Naive thymus-derived CD8-positive, alpha-beta T cell (primary cell): ENCODE measurements around the gene CERS2. TPM values are rescaled to one million over a fixed set of nuclear protein-coding genes. Genes with fewer than 3 reads are reported as not detected.
A peak's percentile ranks its signal among the peaks of the same experiment; 100 is the strongest.

ENCODE experiments used
- ATAC-seq, 2 donors: fragments of 150-1000 bp; cut with Tn5 transposase in 1 of 2; sonication (Bioruptor Pico), chemical (Tn5 transposase) in 1 of 2; 1 replicate in 1 of 2; 2 replicates in 1 of 2; pipeline ENCODE4 v1.10.0; 2021; ENCODE audit warnings: mild to moderate bottlenecking in 2 of 2, moderate library complexity in 2 of 2
- POLR2A ChIA-PET: fragments of 350-600 bp; sonication (Branson Sonifier 250); formaldehyde crosslinking; loops from one replicate; lab custom pipeline; 2021; ENCODE audit warnings: antibody characterized with exemption; lab: Charles Lee
- DNase-seq, 10 donors: peaks; one replicate each; pipeline versions ENCODE4 v3.0.0 to v3.0.0-alpha.2; 2020 to 2022
- H3K27ac Mint-ChIP-seq, 10 donors: one replicate each; pipeline ENCODE4 v1.8.0; 2020 to 2022; ENCODE audit warnings: mild to moderate bottlenecking in 10 of 10, mixed read lengths in 10 of 10, moderate library complexity in 4 of 10, inconsistent platforms in 1 of 10
- H3K27me3 Mint-ChIP-seq, 5 donors: one replicate each; pipeline ENCODE4 v1.8.0; 2021 to 2022; ENCODE audit warnings: mixed read lengths in 5 of 5
- H3K36me3 Mint-ChIP-seq, 3 donors: one replicate each; pipeline ENCODE4 v1.8.0; 2020 to 2022; ENCODE audit warnings: mixed read lengths in 3 of 3, mild to moderate bottlenecking in 2 of 3, inconsistent platforms in 1 of 3
- H3K4me1 Mint-ChIP-seq, 4 donors: one replicate each; pipeline ENCODE4 v1.8.0; 2021 to 2022; ENCODE audit warnings: mixed read lengths in 4 of 4
- H3K4me3 Mint-ChIP-seq, 10 donors: one replicate each; pipeline ENCODE4 v1.8.0; 2020 to 2022; ENCODE audit warnings: mild to moderate bottlenecking in 10 of 10, mixed read lengths in 10 of 10, moderate library complexity in 6 of 10, inconsistent platforms in 1 of 10
- H3K9me3 Mint-ChIP-seq, 9 donors: one replicate each; pipeline ENCODE4 v1.8.0; 2020 to 2022; ENCODE audit warnings: mixed read lengths in 9 of 9, mild to moderate bottlenecking in 3 of 9, inconsistent platforms in 1 of 9, moderate library complexity in 1 of 9
- polyA plus RNA-seq, 3 donors: library from polyadenylated mRNA; unstranded; fragments of 300-500 nt; fragmentation: Illumina TruSeq; gene quantifications; one replicate each; pipeline ENCODE4 v1.2.3, GENCODE V29; 2021
- total RNA-seq, 8 experiments: library from RNA in 2 of 8; stranded (reverse) in 2 of 8; gene quantifications; one replicate each; pipeline ENCODE4 v1.2.3 and lab custom pipeline; 2021 to 2026

The CERS2 gene
- total and polyA plus RNA-seq, 5 experiments from 2014 or later = 110 to 143 (median 129) TPM

DNA sequence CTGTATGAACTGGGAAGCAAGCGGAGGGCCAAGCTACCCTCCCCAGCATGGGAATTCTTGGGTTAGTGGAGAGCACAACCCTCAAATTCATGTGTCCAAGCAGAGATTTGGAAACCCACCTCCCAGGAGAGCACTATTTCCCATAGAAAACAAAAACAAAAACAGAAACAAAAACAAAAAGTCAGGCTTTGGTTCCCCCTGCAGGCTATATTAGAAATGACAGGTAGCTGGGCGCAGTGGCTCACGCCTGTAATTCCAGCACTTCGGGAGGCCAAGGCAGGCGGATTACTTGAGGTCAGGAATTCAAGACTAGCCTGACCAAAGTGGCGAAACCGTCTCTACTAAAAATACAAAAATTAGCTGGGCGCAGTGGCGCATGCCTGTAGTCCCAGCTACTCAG lies 21.3 kb upstream of the CERS2 start:
- Mint-ChIP-seq H3K4me3 (peak overlapping the region in 1 of 10 donors; percentile 48), H3K9me3 (no peaks in the 10 kb centered on the region), H3K27me3 (no peaks in the 10 kb centered on the region), H3K27ac (peak overlapping the region in 8 of 10 donors; percentile 13 to 86 (median 66)), H3K4me1 (peaks cover 1 to 19% (median 13%) of the 10 kb centered on the region in 4 donors), H3K36me3 (peaks cover 0 to 51% (median under 1%) of the 10 kb centered on the region in 3 donors)
- ATAC-seq = peak in 1 of 2 donors; percentile 47
- DNase-seq = peak in 2 of 10 donors; percentile 41 to 58
- POLR2A ChIA-PET = interaction anchor here (0.7 to 1.6 kb wide), 8 partner anchors 9 to 259 kb away, joined by 3 to 9 read pairs (median 4); partner anchors contain the start of genes MINDY1 and PSMD4

DNA sequence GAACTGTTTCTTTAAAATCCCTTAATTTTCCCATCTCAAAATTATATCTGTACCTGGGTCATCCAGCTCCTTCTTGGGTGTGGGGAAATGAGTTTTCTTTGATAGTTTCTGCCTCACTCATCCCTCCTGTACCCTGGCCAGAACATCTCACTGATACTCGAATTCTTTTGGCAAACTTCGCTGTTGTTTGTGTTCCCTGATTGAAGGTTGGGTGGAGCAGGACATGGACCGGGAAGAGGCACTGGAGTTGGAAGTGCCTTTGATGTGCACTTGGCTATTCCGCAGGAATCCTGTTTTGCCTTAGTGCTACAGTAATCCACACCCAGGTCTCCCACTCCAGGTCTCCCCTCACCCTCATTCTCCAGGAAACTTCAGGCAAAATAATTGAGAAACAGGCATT lies 20.8 kb upstream of the CERS2 start:
- POLR2A ChIA-PET = interaction anchor here (0.7 to 1.6 kb wide), 5 partner anchors 9 to 259 kb away, joined by 3 to 9 read pairs (median 4); partner anchors contain the start of genes MINDY1 and PSMD4
- Mint-ChIP-seq H3K9me3 (no peaks in the 10 kb centered on the region), H3K36me3 (peaks cover 0 to 47% (median 0%) of the 10 kb centered on the region in 3 donors), H3K4me1 (peaks cover 1 to 15% (median 8%) of the 10 kb centered on the region in 4 donors), H3K27ac (peak overlapping the region in 5 of 10 donors; percentile 11 to 86 (median 29)), H3K27me3 (no peaks in the 10 kb centered on the region), H3K4me3 (no peak overlapping the region)
- DNase-seq = no peak
- ATAC-seq = no peak

DNA sequence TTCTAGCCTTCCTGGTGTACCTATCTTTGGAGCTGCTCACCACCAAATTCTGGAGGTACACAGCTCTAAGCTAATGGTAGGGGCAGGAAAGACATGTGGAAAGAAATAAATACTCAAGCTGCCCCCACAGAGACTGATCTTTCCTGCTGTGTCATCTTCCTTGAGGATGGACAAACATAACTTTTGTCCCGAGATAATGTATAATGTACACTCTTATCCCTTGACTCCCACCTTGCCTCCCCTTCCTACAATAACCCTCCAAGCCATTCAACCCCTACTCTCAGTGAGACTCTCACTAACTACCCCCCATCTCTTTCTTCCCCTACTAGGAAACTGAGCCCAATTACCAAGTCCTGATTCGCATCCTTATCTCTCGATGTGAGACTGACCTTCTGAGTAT lies 19.6 kb upstream of the CERS2 start:
- ATAC-seq = no peak

DNA sequence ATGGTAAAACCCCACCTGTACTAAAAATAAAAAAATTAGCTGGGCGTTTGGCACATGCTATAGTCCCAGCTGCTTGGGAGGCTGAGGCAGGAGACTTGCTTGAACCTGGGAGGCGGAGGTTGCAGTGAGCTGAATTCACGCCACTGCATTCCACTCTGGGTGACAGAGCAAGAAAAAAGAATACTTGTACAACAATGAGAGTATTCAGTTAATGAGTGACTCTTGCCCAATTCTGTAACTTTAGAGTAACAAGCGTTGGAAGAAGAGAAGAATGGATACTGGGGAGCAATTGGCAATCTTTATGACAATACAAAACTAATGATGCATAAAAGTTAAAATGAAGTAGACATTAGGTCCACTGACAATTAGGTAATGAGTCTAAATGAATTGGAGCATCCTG lies 18.0 kb upstream of the CERS2 start:
- POLR2A ChIA-PET = no interaction called here
- DNase-seq (no peak), ATAC-seq (no peak)
- H3K27me3 Mint-ChIP-seq = no peaks in the 10 kb centered on the region
- no peak overlapping the region for H3K4me3 Mint-ChIP-seq
- peaks cover 0 to 20% (median 0%) of the 10 kb centered on the region in 3 donors for H3K36me3 Mint-ChIP-seq
- no peaks in the 10 kb centered on the region for H3K9me3 Mint-ChIP-seq
- peaks cover 2 to 11% (median 9%) of the 10 kb centered on the region in 4 donors for H3K4me1 Mint-ChIP-seq
- H3K27ac Mint-ChIP-seq = peak overlapping the region in 2 of 10 donors; percentile 46 to 52

More for the DNA sequence above, 19.6 kb upstream of the CERS2 start:
- Mint-ChIP-seq H3K36me3 (peaks cover 0 to 36% (median 0%) of the 10 kb centered on the region in 3 donors), H3K9me3 (no peaks in the 10 kb centered on the region), H3K4me1 (peaks cover 0 to 11% (median 4%) of the 10 kb centered on the region in 4 donors), H3K4me3 (no peak overlapping the region), H3K27me3 (no peaks in the 10 kb centered on the region), H3K27ac (peak overlapping the region in 5 of 10 donors; percentile 45 to 87 (median 69))
- DNase-seq = no peak
- POLR2A ChIA-PET = interaction anchor here (0.6 to 1.5 kb wide), 2 partner anchors 20 to 36 kb away, joined by 3 to 5 read pairs; partner anchors contain the start of gene CERS2

DNA sequence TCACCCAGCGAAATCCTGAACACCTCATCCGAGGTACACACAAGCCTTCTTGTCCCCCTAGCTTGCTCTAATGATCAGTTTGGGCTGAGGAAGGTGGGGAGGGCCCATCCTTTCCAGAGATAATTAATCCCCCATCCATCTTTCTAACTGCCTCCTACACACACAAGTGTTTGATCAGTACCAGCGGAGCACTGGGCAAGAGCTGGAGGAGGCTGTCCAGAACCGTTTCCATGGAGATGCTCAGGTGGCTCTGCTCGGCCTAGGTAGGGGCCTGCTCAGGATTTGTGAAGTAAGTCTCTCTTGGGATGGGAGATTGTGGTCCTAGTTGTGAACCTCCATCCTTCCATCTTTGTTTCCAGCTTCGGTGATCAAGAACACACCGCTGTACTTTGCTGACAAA lies 13.3 kb upstream of the CERS2 start:
- no peaks in the 10 kb centered on the region for H3K9me3 Mint-ChIP-seq
- POLR2A ChIA-PET = interaction anchor here (1.5 kb wide), 1 partner anchor 16 kb away, joined by 7 read pairs; no protein-coding TSS in a partner anchor
- peak overlapping the region in 4 of 10 donors; percentile 2 to 79 (median 48) for H3K27ac Mint-ChIP-seq
- H3K36me3 Mint-ChIP-seq = no peaks in the 10 kb centered on the region
- H3K27me3 Mint-ChIP-seq = no peaks in the 10 kb centered on the region
- H3K4me1 Mint-ChIP-seq = peaks cover 0 to 11% (median 5%) of the 10 kb centered on the region in 4 donors
- ATAC-seq (no peak), DNase-seq (no peak)
- no peak overlapping the region for H3K4me3 Mint-ChIP-seq

DNA sequence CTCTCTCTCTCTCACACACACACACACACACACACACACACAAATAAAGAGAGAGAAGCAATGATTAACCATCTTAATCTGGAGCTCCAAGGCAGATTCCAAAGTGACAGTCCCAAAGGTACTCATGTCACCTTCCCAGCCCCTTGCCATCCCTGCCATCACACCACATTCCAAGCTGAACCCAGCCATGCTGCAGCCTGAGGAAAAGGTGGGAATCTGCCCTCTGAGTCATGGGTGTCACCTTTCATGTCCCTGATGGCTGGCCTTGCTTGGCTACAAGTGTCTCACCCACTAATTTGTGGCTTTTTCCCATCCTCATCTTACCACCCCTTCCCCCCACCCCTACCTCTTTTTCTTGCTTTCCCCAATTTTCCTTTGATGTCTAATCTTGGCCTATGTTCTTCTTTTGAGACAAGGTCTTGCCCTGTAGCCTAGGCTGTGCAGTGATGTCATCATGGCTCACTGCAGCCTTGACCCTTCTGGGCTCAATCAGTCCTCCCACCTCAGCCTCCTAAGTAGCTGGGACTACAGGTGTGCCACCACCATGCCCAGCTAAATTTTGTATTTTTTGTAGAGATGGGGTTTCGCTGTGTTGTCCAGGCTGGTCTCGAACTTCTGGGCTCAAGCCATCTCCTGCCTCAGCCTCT lies 10.7 kb upstream of the CERS2 start:
- DNase-seq (no peak), ATAC-seq (no peak)
- Mint-ChIP-seq H3K9me3 (no peaks in the 10 kb centered on the region), H3K27ac (no peak overlapping the region), H3K4me3 (no peak overlapping the region), H3K27me3 (no peaks in the 10 kb centered on the region), H3K4me1 (peaks cover 0 to 11% (median 5%) of the 10 kb centered on the region in 4 donors), H3K36me3 (no peaks in the 10 kb centered on the region)
- POLR2A ChIA-PET = interaction anchor here (1.4 kb wide), 1 partner anchor 11 kb away, joined by 4 read pairs; no protein-coding TSS in a partner anchor

DNA sequence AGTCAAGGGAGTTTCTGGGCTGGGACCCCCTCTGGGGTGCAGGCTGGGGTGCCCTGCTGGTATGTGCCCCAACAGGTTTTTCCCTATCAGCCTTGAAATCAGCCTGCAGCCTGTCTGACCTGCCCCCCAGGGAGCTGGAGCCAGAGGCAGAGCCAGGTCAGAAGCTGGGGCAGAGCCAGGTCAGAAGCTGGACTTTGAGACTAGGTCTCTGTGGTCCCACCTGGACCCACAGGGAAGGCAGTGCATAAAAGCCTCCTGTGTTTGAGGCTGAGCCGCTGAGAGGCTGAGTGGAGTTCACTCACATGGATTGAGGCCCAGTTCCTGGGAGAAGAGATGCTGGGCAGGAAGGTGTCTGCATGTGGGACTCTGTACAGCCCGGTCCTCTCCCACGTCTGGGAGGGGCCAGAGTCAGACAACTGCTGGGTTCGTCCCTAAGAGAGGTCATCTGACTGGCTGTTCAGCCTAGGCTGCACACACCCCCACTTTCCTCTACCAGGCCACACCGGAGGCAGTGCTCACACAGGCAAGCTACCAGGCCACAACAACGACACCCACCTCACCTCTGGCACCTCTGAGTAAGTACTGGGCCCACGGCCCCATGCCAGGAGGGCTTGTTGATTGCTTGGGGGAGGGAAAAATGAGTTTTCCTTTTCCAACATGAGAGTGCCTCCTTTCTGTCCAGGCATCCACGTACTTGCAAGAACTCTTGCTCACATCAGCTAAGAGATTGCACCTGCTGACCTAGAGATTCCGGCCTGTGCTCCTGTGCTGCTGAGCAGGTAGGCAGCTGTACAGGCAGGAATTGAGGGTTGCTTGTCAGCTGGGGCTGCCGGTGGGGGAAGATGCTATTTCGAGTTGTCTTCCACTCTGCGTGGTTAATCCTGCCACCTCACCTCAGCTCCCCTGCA lies 7.4 kb upstream of the CERS2 start, which contains the start of gene ANXA9:
Gene ANXA9, plus strand, starts transcription at position 488 of the 908 bp plus-strand sequence. CDS start 814 bp downstream, outside the sequence.
- ATAC-seq (no peak), DNase-seq (no peak)
- Mint-ChIP-seq H3K9me3 (no peaks in the 10 kb centered on the region), H3K27me3 (no peaks in the 10 kb centered on the region), H3K27ac (peak within 1 kb of the TSS in 2 of 10 donors; percentile 8 to 27), H3K4me3 (no peak within 1 kb of the TSS), H3K36me3 (no peaks in the 10 kb centered on the region), H3K4me1 (peaks cover 8 to 26% (median 24%) of the 10 kb centered on the region in 4 donors)
- POLR2A ChIA-PET = interaction anchor here (0.6 to 4.9 kb wide), 4 partner anchors 8 to 88 kb away, joined by 3 to 22 read pairs (median 6); partner anchors contain the start of genes CERS2 and MINDY1

DNA sequence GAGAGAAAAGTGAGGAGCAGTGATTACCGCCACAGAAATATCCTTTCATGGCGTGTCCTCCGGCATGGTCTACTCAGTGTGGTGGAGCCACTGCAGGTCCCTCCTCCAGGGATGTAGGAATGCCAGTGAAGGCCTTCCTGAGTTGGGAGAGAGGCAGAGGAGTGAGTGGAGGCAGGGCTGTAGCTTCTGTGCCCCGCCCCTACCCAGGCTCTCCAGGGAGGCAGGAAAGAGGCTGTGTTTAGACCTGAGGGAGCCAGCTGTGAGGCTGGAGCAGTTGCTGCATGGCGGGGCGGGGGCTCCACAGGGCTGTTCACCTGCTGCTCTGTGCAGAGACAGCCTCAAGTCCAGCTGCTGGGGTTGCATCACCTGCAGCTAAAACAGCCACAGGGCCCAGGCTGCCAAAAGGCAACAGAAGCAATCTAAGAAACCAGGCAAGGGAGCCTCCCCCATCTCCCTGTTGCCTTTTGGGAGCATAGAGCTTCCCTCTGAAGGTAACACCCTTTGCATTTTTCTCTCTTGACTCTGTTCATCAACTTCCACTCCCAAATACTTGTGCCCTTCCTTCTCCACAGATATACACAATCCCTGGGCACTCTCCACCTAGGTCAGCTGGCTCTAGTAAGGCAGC lies 6.7 kb upstream of the CERS2 start:
- Mint-ChIP-seq H3K4me1 (peaks cover 16 to 34% (median 32%) of the 10 kb centered on the region in 4 donors), H3K36me3 (no peaks in the 10 kb centered on the region), H3K4me3 (no peak overlapping the region), H3K9me3 (no peaks in the 10 kb centered on the region), H3K27me3 (no peaks in the 10 kb centered on the region), H3K27ac (peak overlapping the region in 1 of 10 donors; percentile 8)
- ATAC-seq (no peak), DNase-seq (no peak)
- POLR2A ChIA-PET = interaction anchor here (1.1 to 4.9 kb wide), 3 partner anchors 13 to 25 kb away, joined by 3 to 22 read pairs (median 3); partner anchors contain the start of gene MINDY1

DNA sequence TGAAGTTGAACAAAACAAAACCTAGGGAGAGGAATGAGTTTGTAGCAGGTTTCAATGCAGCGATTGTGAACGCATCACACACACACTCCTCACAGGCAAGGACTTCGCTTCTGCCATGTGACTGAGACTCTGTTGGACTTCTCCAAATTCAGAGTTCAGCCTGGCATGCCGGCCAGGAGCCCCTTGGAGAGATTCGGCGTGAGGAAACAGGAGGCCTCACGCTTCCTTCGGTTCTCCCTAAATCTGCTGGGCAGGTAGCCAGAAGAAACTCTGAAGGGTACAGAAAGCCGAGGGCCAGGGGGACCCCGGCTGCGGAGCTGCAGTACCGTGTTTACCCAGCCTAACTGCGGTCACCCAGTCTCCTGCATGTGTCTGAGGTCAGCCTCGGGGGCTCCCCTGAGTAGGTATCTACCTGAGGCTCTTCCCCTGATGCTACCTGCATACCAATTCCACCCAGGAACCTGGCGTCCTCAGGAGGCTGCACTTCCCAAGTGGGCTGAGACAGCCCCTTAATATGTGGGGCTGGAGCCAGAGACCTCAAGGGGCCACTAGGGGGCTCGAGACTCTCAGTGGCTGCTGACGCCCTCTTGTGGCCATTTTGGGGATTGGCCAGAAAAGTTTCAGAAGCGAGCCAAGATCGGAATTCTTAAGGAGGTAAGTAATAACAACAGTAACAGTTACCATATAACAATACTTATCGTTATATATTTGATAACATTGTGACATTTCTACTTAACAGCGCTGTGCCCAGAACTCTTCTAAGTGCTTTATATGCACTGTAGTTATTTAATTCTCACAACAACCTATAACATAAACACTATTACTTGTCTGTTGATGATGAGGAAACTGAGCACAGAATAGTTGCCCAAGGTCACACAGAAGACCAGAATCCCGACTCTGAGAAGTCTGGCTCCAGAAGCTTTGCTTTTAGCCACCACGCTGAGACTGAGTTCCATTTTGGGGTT lies 4.7 kb upstream of the CERS2 start:
- peak; percentile 58 to 60 for ATAC-seq
- POLR2A ChIA-PET = interaction anchor here (0.6 to 4.9 kb wide), 3 partner anchors 9 to 35 kb away, joined by 3 to 22 read pairs (median 6); partner anchors contain the start of gene MINDY1
- no peaks in the 10 kb centered on the region for H3K36me3 Mint-ChIP-seq

DNA sequence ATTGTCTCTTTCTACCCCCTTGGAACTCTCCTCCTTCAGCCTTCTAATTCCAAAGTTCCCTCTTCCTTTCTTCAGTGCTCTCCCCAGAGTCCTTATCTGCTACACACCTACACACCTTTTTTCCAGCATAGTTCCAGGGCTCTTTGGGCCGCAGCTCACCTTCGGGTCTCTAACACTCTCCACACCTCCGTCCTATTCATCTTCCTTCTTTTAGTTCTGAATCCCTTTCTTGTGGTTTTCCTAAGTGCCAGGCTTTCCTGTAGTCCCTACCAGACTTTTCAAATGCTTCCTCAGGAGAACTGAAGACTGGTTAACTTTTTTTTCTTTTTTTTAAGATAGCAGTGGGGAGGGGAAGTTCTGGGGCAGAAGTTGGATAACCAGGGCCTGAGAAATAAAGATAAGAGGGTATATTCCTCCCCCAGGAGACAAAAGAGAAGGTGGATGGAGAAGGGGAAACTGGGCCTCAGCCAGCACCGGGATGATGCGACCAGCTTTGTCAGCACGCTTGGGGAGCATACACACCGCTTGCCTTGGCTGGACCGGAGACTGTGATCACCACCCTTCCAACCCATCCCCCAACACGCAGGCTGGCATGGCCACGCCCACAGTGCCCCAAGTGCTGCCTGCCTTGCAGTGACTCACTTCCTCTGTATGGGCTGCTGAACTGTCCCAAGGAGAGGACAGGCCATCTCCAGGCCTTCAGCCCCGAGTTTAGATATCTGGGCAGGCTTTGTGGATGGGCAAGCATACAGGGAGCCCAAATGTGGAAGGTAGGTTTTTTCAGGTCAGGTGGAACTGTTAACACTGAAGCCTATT lies 2.5 kb upstream of the CERS2 start:
- Mint-ChIP-seq H3K27ac (peak overlapping the region; percentile 73 to 96 (median 90)), H3K36me3 (no peaks in the 10 kb centered on the region), H3K9me3 (no peaks in the 10 kb centered on the region), H3K4me1 (peaks cover 29 to 61% (median 57%) of the 10 kb centered on the region in 4 donors), H3K27me3 (no peaks in the 10 kb centered on the region), H3K4me3 (peak overlapping the region; percentile 21 to 92 (median 79))
- ATAC-seq = peak; percentile 18 to 20
- DNase-seq = peak; percentile 38 to 86 (median 58)
- POLR2A ChIA-PET = interaction anchor here (0.8 to 4.5 kb wide), 6 partner anchors 16 to 317 kb away, joined by 3 to 32 read pairs (median 4); partner anchors contain the start of genes MINDY1 and SETDB1

More for the DNA sequence above, 4.7 kb upstream of the CERS2 start:
- Mint-ChIP-seq H3K27me3 (no peaks in the 10 kb centered on the region), H3K4me3 (peak overlapping the region; percentile 52 to 78 (median 68)), H3K9me3 (no peaks in the 10 kb centered on the region), H3K27ac (peak overlapping the region; percentile 47 to 95 (median 80)), H3K4me1 (peaks cover 17 to 44% (median 39%) of the 10 kb centered on the region in 4 donors)
- DNase-seq = peak; percentile 77 to 94 (median 88)
